MM.1S (cell line): Measurements from ENCODE around the gene KIRREL3.

Experiments
- EZH2 ChIP-seq: fragments of 300-600 bp; sonication (generic); optimal IDR thresholded peaks from 2 replicates; pipeline ENCODE3; 2017; ENCODE audit warnings: low read depth, mild to moderate bottlenecking, antibody characterized with exemption, low read length, mixed read lengths
- TF ChIP-seq, protein P1 (sequence below): fragments of 300-600 bp; sonication (generic); IDR thresholded peaks from 2 replicates; pipeline ENCODE4 v1.5.1; 2016; ENCODE audit warnings: antibody characterized with exemption, low read length, mixed read lengths

DNA sequence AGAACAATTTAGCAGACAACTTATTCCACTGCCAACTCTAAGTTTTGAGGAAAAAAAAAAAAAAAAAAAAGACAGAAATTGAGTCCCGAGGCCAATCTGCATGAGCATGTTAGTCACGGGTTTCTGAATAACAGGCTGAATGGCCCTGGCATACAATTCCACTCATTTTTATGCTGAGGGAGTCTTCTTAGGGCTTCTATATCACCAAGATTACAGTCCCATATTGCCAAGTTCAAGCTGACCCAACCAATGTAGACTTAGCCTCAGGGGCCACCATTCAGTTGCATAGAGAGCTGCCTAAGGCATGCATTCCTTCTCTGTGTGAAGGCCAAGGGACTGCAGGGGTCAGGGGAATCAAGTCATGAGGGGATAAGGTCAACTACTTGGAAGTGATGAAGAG, 27.5 kb downstream of the KIRREL3 start:
- TF ChIP-seq, protein P1, sequence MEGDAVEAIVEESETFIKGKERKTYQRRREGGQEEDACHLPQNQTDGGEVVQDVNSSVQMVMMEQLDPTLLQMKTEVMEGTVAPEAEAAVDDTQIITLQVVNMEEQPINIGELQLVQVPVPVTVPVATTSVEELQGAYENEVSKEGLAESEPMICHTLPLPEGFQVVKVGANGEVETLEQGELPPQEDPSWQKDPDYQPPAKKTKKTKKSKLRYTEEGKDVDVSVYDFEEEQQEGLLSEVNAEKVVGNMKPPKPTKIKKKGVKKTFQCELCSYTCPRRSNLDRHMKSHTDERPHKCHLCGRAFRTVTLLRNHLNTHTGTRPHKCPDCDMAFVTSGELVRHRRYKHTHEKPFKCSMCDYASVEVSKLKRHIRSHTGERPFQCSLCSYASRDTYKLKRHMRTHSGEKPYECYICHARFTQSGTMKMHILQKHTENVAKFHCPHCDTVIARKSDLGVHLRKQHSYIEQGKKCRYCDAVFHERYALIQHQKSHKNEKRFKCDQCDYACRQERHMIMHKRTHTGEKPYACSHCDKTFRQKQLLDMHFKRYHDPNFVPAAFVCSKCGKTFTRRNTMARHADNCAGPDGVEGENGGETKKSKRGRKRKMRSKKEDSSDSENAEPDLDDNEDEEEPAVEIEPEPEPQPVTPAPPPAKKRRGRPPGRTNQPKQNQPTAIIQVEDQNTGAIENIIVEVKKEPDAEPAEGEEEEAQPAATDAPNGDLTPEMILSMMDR: no peak
- TF ChIP-seq EZH2: no peak
